Caco-2 (cell line): Measurements from ENCODE around the gene GINM1. TPM values are rescaled to one million over a fixed set of nuclear protein-coding genes. Genes with fewer than 3 reads are reported as not detected.
A peak's percentile ranks its signal among the peaks of the same experiment; 100 is the strongest.

ENCODE experiments used
- BruUV-seq: library from RNA; stranded (reverse); fragments of 400-500 nt; replicated peaks from 2 replicates; lab custom pipeline; 2021; lab: Mats Ljungman, UMichigan
- CTCF ChIA-PET: fragments of 300-600 bp; sonication (Branson Sonifier 250); formaldehyde crosslinking; loops from one replicate; lab custom pipeline; 2022; ENCODE audit warnings: antibody characterized with exemption; lab: Charles Lee
- POLR2A ChIA-PET: fragments of 300-600 bp; sonication (Branson Sonifier 250); formaldehyde crosslinking; loops from one replicate; lab custom pipeline; 2022; ENCODE audit warnings: antibody characterized with exemption; lab: Charles Lee
- DNase-seq, 2 experiments: peaks; one replicate each; pipeline versions ENCODE4 v3.0.0 to v3.0.0-alpha.2; 2020 to 2022
- H3K27me3 ChIP-seq: replicated peaks from 2 replicates; pipeline ENCODE4 v1.6.0; 2011; ENCODE audit warnings: low read length; ENCODE audit not compliant: control insufficient read depth, insufficient read depth
- H3K36me3 ChIP-seq: 2 replicates; pipeline ENCODE4 v1.5.1; 2011; ENCODE audit warnings: low read length; ENCODE audit not compliant: control insufficient read depth, insufficient read depth
- H3K4me1 ChIP-seq: fragments of 250-450 bp; sonication (Bioruptor Pico); 2 replicates; pipeline ENCODE4 v1.5.1; 2020; ENCODE audit warnings: mild to moderate bottlenecking
- H3K4me3 ChIP-seq: 2 replicates; pipeline ENCODE4 v1.5.1; 2011; ENCODE audit warnings: low read depth, mild to moderate bottlenecking, control low read depth, low read length
- H3K9me3 ChIP-seq: fragments of 250-450 bp; sonication (Bioruptor Pico); 2 replicates; pipeline ENCODE4 v1.5.1; 2020; ENCODE audit warnings: mild to moderate bottlenecking, moderate library complexity
- H3K27ac Mint-ChIP-seq: one replicate; pipeline ENCODE4 v1.8.0; 2022; ENCODE audit warnings: mixed read lengths; ENCODE audit not compliant: unreplicated experiment
- H3K27me3 Mint-ChIP-seq: one replicate; pipeline ENCODE4 v1.8.0; 2022; ENCODE audit warnings: mixed read lengths; ENCODE audit not compliant: insufficient read depth, unreplicated experiment
- H3K36me3 Mint-ChIP-seq: one replicate; pipeline ENCODE4 v1.8.0; 2022; ENCODE audit warnings: mild to moderate bottlenecking, mixed read lengths; ENCODE audit not compliant: insufficient read depth, unreplicated experiment
- H3K4me1 Mint-ChIP-seq: one replicate; pipeline ENCODE4 v1.8.0; 2022; ENCODE audit warnings: low read depth, mixed read lengths; ENCODE audit not compliant: unreplicated experiment
- H3K4me3 Mint-ChIP-seq: one replicate; pipeline ENCODE4 v1.8.0; 2022; ENCODE audit warnings: mild to moderate bottlenecking, moderate library complexity, mixed read lengths; ENCODE audit not compliant: unreplicated experiment
- H3K9me3 Mint-ChIP-seq: one replicate; pipeline ENCODE4 v1.8.0; 2022; ENCODE audit warnings: mixed read lengths; ENCODE audit not compliant: unreplicated experiment
- intact Hi-C: fragments of 100-400 bp; cut with micrococcal nuclease; formaldehyde crosslinking; loops from one replicate; pipeline ENCODE4 v1.10.0; 2022; ENCODE audit not compliant: unreplicated experiment
- total RNA-seq: library from RNA; stranded (reverse); gene quantifications from 2 replicates; pipeline ENCODE4 v1.2.3, GENCODE V29; 2022
- TF ChIP-seq, protein P1 (sequence below), 2 experiments: fragments of 200-600 bp in 1 of 2; IDR thresholded peaks; 1 replicate in 1 of 2; 2 replicates in 1 of 2; pipeline versions ENCODE4 v1.5.1 to v1.8.0; 2011 to 2022; ENCODE audit warnings: antibody characterized with exemption in 1 of 2, control low read depth in 1 of 2, inconsistent platforms in 1 of 2, low read depth in 1 of 2, low read length in 1 of 2, mild to moderate bottlenecking in 1 of 2, moderate library complexity in 1 of 2; ENCODE audit not compliant: insufficient read depth in 1 of 2, severe bottlenecking in 1 of 2, unreplicated experiment in 1 of 2

The GINM1 gene
- total RNA-seq, 1 experiment from 2014 or later: 34.9 TPM

- TF ChIP-seq, protein P1, sequence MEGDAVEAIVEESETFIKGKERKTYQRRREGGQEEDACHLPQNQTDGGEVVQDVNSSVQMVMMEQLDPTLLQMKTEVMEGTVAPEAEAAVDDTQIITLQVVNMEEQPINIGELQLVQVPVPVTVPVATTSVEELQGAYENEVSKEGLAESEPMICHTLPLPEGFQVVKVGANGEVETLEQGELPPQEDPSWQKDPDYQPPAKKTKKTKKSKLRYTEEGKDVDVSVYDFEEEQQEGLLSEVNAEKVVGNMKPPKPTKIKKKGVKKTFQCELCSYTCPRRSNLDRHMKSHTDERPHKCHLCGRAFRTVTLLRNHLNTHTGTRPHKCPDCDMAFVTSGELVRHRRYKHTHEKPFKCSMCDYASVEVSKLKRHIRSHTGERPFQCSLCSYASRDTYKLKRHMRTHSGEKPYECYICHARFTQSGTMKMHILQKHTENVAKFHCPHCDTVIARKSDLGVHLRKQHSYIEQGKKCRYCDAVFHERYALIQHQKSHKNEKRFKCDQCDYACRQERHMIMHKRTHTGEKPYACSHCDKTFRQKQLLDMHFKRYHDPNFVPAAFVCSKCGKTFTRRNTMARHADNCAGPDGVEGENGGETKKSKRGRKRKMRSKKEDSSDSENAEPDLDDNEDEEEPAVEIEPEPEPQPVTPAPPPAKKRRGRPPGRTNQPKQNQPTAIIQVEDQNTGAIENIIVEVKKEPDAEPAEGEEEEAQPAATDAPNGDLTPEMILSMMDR (IDR thresholded peaks at IDR 0.05; ENCODE audit: insufficient read depth in 1 of 2, low read depth in 1 of 2, low read length in 1 of 2, severe bottlenecking in 1 of 2, unreplicated experiment in 1 of 2): no peak
- Mint-ChIP-seq H3K27ac (no peak overlapping the region), H3K9me3 (no peaks in the 10 kb centered on the region), H3K36me3 (peaks cover 46% of the 10 kb centered on the region), H3K27me3 (no peaks in the 10 kb centered on the region), H3K4me3 (no peak overlapping the region), H3K4me1 (peaks cover 16% of the 10 kb centered on the region)
- no TSS peak for BruUV-seq
- ChIA-PET CTCF (no interaction called here), POLR2A (no interaction called here)
- no peaks in the 10 kb centered on the region for H3K27me3 ChIP-seq
- intact Hi-C loops: no loop called here
- H3K36me3 ChIP-seq: no peaks in the 10 kb centered on the region
- no peaks in the 10 kb centered on the region for H3K4me1 ChIP-seq
- H3K4me3 ChIP-seq: no peak overlapping the region
- no peaks in the 10 kb centered on the region for H3K9me3 ChIP-seq
- no peak for DNase-seq
Observed at GRCh38 chr6:149541139-149541538, 25.0 kb upstream of the GINM1 start.

- TF ChIP-seq, protein P1 (IDR thresholded peaks at IDR 0.05; ENCODE audit: insufficient read depth in 1 of 2, low read depth in 1 of 2, low read length in 1 of 2, severe bottlenecking in 1 of 2, unreplicated experiment in 1 of 2): no peak
- CTCF ChIA-PET: interaction anchor here (0.6 to 1.5 kb wide), 2 partner anchors 16 to 20 kb away, joined by 3 to 5 read pairs; no protein-coding TSS in a partner anchor
- Histone ChIP-seq H3K27me3 (no peaks in the 10 kb centered on the region), H3K4me3 (peak overlapping the region; percentile 61), H3K4me1 (no peaks in the 10 kb centered on the region), H3K9me3 (no peaks in the 10 kb centered on the region), H3K36me3 (no peaks in the 10 kb centered on the region)
- POLR2A ChIA-PET: no interaction called here
- intact Hi-C loops: loop anchor here (5.0 kb wide), 1 partner anchor 383 kb away; no protein-coding TSS in a partner anchor
- Mint-ChIP-seq H3K4me3 (peak overlapping the region; percentile 81), H3K36me3 (peaks cover 31% of the 10 kb centered on the region), H3K27ac (peak overlapping the region; percentile 98), H3K4me1 (peaks cover 16% of the 10 kb centered on the region), H3K27me3 (no peaks in the 10 kb centered on the region), H3K9me3 (no peaks in the 10 kb centered on the region)
- no TSS peak for BruUV-seq
- DNase-seq: no peak
Observed at GRCh38 chr6:149544646-149545257, 21.4 kb upstream of the GINM1 start.

DNA sequence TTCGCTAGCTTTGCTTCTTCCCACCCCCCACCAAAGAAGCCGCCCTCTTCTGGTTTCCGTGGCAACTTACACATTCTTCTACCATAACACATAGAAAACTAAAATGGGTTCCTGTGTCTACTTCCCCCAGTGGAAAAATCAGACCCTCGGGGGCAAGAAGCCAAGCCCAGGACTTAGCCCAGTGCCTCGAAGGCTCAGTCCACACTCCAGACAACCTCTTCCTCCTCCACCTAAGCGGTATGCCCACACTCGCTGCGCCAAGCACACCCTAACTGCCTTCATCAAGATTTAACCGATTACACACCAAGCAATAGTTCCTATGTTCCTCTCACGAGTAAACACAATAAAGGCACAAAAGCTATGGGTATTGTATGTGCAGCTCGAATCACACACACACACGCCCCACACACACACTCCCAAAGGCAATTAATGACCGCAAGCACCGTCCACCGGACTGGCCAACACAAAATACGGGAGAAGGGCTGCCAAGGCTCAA lies 20.9 kb upstream of the GINM1 start:
- Histone ChIP-seq H3K36me3 (no peaks in the 10 kb centered on the region), H3K4me1 (no peaks in the 10 kb centered on the region), H3K27me3 (no peaks in the 10 kb centered on the region), H3K9me3 (no peaks in the 10 kb centered on the region), H3K4me3 (peak overlapping the region; percentile 61)
- peak; percentile 57 to 70 for DNase-seq
- intact Hi-C loops: loop anchor here (5.0 kb wide), 1 partner anchor 382 kb away; no protein-coding TSS in a partner anchor
- peaks cover 16% of the 10 kb centered on the region for H3K4me1 Mint-ChIP-seq
- TSS peak; percentile 64 for BruUV-seq
- H3K27ac Mint-ChIP-seq: peak overlapping the region; percentile 98
- H3K27me3 Mint-ChIP-seq: no peaks in the 10 kb centered on the region
- TF ChIP-seq, protein P1 (IDR thresholded peaks at IDR 0.05; ENCODE audit: insufficient read depth in 1 of 2, low read depth in 1 of 2, low read length in 1 of 2, severe bottlenecking in 1 of 2, unreplicated experiment in 1 of 2): peak in 1 of 2 experiments; percentile 11
- CTCF ChIA-PET: interaction anchor here (0.6 to 1.5 kb wide), 4 partner anchors 16 to 46 kb away, joined by 3 to 5 read pairs (median 4); no protein-coding TSS in a partner anchor
- H3K4me3 Mint-ChIP-seq: peak overlapping the region; percentile 81
- POLR2A ChIA-PET: interaction anchor here (1.3 kb wide), 1 partner anchor 20 kb away, joined by 6 read pairs; the partner anchor contains the start of gene GINM1
- H3K9me3 Mint-ChIP-seq: no peaks in the 10 kb centered on the region
- H3K36me3 Mint-ChIP-seq: peaks cover 25% of the 10 kb centered on the region
